HL-60 (cell line): Measurements from ENCODE around the gene EPB41L4B.

Source experiments
- DNase-seq, 2 experiments: peaks; one replicate each; pipeline ENCODE4 v3.0.0-alpha.2; 2010 to 2020; ENCODE audit warnings: low read depth in 1 of 2, low spot score in 1 of 2
- H3K27ac ChIP-seq: fragments of 250-450 bp; sonication (Bioruptor Pico); replicated peaks from 2 replicates; pipeline ENCODE4 v1.5.1; 2020; ENCODE audit warnings: mild to moderate bottlenecking, moderate library complexity
- H3K27me3 ChIP-seq: fragments of 250-450 bp; sonication (Bioruptor Pico); 2 replicates; pipeline ENCODE4 v1.5.1; 2021; ENCODE audit warnings: mild to moderate bottlenecking, moderate library complexity; ENCODE audit not compliant: insufficient read depth, poor library complexity, severe bottlenecking
- H3K4me3 ChIP-seq: replicated peaks from 2 replicates; pipeline ENCODE4 v1.5.1; 2011; ENCODE audit warnings: mild to moderate bottlenecking, control low read depth, low read length; ENCODE audit not compliant: insufficient read depth
- GABPA ChIP-seq: IDR thresholded peaks from 2 replicates; pipeline ENCODE4 v1.6.1; 2012; ENCODE audit warnings: low read depth
- POLR2AphosphoS5 ChIP-seq: IDR thresholded peaks from 2 replicates; pipeline ENCODE4 v1.6.1; 2012; ENCODE audit warnings: low read depth
- SPI1 ChIP-seq: IDR thresholded peaks from 2 replicates; pipeline ENCODE4 v1.6.1; 2012; ENCODE audit warnings: low read depth, mild to moderate bottlenecking, borderline replicate concordance
- TF ChIP-seq, protein P1 (sequence below): IDR thresholded peaks from 2 replicates; pipeline ENCODE4 v1.6.1; 2012; ENCODE audit warnings: low read depth; ENCODE audit not compliant: insufficient replicate concordance
- TF ChIP-seq, protein P2 (sequence below): IDR thresholded peaks from one replicate; pipeline ENCODE4 v1.5.1; 2011; ENCODE audit warnings: low read length, control low read depth, inconsistent platforms; ENCODE audit not compliant: insufficient read depth

The EPB41L4B gene

DNA sequence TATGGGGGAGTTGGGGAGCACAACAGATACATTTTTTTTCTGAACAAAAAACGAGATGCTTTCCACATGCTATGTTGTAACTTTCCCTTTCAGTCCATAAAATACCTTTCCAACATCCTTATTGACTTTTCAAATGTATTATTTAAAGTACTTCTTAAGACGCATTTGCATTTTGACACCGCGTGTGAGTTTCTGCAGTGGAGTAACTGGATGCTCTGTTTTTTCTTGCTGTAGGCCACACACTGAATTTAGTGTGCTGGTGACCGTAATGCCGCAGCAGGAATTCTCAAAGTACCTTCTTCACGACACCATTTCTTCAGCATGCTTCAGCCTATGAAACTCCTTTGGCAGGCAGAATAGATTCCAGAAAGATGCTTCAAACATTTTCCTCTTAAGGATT lies 14.3 kb upstream of the EPB41L4B start:
- TF ChIP-seq, protein P1, sequence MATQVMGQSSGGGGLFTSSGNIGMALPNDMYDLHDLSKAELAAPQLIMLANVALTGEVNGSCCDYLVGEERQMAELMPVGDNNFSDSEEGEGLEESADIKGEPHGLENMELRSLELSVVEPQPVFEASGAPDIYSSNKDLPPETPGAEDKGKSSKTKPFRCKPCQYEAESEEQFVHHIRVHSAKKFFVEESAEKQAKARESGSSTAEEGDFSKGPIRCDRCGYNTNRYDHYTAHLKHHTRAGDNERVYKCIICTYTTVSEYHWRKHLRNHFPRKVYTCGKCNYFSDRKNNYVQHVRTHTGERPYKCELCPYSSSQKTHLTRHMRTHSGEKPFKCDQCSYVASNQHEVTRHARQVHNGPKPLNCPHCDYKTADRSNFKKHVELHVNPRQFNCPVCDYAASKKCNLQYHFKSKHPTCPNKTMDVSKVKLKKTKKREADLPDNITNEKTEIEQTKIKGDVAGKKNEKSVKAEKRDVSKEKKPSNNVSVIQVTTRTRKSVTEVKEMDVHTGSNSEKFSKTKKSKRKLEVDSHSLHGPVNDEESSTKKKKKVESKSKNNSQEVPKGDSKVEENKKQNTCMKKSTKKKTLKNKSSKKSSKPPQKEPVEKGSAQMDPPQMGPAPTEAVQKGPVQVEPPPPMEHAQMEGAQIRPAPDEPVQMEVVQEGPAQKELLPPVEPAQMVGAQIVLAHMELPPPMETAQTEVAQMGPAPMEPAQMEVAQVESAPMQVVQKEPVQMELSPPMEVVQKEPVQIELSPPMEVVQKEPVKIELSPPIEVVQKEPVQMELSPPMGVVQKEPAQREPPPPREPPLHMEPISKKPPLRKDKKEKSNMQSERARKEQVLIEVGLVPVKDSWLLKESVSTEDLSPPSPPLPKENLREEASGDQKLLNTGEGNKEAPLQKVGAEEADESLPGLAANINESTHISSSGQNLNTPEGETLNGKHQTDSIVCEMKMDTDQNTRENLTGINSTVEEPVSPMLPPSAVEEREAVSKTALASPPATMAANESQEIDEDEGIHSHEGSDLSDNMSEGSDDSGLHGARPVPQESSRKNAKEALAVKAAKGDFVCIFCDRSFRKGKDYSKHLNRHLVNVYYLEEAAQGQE = no peak
- TF ChIP-seq, protein P2, sequence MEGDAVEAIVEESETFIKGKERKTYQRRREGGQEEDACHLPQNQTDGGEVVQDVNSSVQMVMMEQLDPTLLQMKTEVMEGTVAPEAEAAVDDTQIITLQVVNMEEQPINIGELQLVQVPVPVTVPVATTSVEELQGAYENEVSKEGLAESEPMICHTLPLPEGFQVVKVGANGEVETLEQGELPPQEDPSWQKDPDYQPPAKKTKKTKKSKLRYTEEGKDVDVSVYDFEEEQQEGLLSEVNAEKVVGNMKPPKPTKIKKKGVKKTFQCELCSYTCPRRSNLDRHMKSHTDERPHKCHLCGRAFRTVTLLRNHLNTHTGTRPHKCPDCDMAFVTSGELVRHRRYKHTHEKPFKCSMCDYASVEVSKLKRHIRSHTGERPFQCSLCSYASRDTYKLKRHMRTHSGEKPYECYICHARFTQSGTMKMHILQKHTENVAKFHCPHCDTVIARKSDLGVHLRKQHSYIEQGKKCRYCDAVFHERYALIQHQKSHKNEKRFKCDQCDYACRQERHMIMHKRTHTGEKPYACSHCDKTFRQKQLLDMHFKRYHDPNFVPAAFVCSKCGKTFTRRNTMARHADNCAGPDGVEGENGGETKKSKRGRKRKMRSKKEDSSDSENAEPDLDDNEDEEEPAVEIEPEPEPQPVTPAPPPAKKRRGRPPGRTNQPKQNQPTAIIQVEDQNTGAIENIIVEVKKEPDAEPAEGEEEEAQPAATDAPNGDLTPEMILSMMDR = no peak
- TF ChIP-seq GABPA (no peak), SPI1 (no peak)
- Histone ChIP-seq H3K27ac (no peak overlapping the region), H3K27me3 (no peaks in the 10 kb centered on the region), H3K4me3 (no peak overlapping the region)
- no peak for DNase-seq

- Histone ChIP-seq H3K27me3 (no peaks in the 10 kb centered on the region), H3K27ac (no peak overlapping the region)
These were observed 10.5 kb upstream of the EPB41L4B start for GRCh38 chr9:109331353-109331752.

DNA sequence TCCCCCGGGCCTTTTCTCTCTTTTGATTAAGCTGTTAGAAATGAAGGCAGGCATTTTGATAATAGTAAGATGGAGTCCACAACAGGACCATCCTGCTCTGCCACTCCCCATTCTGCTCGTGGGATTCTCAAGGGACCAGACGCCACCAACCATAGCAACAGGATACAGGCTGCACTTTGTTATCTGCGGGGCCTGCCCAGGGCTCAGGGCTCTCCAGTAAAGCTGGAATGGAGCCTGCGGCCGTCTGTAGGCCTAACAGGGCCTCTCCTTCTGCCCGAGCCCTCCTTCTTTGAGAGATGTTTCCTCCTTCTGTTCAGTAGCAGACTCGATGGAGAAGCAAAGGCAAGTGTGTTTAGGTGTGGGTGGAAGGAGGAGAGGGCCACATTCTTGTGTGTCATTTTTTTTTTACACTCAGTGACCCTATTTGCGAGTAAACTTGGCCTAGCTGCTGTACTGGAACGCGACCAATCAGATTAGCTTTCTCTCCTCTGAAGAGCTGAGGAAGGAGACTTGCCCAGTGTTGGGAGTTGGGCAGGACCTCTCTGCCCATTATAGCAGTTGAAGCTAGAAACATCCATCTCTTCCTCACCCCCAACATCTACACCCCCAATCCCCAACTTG lies 8.9 kb upstream of the EPB41L4B start:
- Histone ChIP-seq H3K27me3 (no peaks in the 10 kb centered on the region), H3K27ac (no peak overlapping the region), H3K4me3 (no peak overlapping the region)
- DNase-seq = no peak
- no peak for TF ChIP-seq POLR2AphosphoS5
- TF ChIP-seq, protein P2 = no peak
- TF ChIP-seq SPI1 = no peak
- TF ChIP-seq GABPA = no peak
- TF ChIP-seq, protein P1 = no peak

More at GRCh38 chr9:109331353-109331752, 10.5 kb upstream of the EPB41L4B start:
- H3K4me3 ChIP-seq = no peak overlapping the region
- TF ChIP-seq POLR2AphosphoS5 (no peak), SPI1 (no peak)
- TF ChIP-seq, protein P1 = no peak
- TF ChIP-seq, protein P2 = no peak
- DNase-seq = no peak
